SK-N-SH treated with all-trans-retinoic acid at 6 μM for 48 hours (cell line): ENCODE results near the gene STK17B.

Experiments used
- ATAC-seq: fragments of 200-7000 bp; cut with Tn5 transposase; 3 replicates; pipeline ENCODE4 v1.9.1; 2020; ENCODE audit warnings: mild to moderate bottlenecking, moderate library complexity
- ARNTL ChIP-seq: fragments of 450-650 bp; formaldehyde crosslinking; IDR thresholded peaks from 2 replicates; pipeline ENCODE4 v1.5.0; 2020; ENCODE audit warnings: low read depth, mild to moderate bottlenecking, moderate library complexity, borderline replicate concordance
- BACH2 ChIP-seq: fragments of 250-450 bp; sonication (Bioruptor Pico); IDR thresholded peaks from 2 replicates; pipeline ENCODE4 v1.9.0; 2021; ENCODE audit warnings: mild to moderate bottlenecking, borderline replicate concordance
- CREB5 ChIP-seq: fragments of 250-450 bp; sonication (Bioruptor Pico); IDR thresholded peaks from 2 replicates; pipeline ENCODE4 v1.5.1; 2020; ENCODE audit warnings: low read depth, mild to moderate bottlenecking, moderate library complexity
- ESRRG ChIP-seq: fragments of 250-450 bp; sonication (Bioruptor Pico); IDR thresholded peaks from 2 replicates; pipeline ENCODE4 v1.6.1; 2021; ENCODE audit warnings: mild to moderate bottlenecking
- GLIS3 ChIP-seq: fragments of 250-450 bp; sonication (Bioruptor Pico); IDR thresholded peaks from 2 replicates; pipeline ENCODE4 v1.5.0; 2020; ENCODE audit warnings: mild to moderate bottlenecking, moderate library complexity
- ISL1 ChIP-seq: fragments of 250-450 bp; sonication (Bioruptor Pico); IDR thresholded peaks from 2 replicates; pipeline ENCODE4 v2.1.2; 2022; ENCODE audit warnings: mild to moderate bottlenecking, moderate library complexity
- OSR1 ChIP-seq: fragments of 250-450 bp; sonication (Bioruptor Pico); IDR thresholded peaks from 2 replicates; pipeline ENCODE4 v1.8.0; 2022; ENCODE audit warnings: moderate library complexity, mild to moderate bottlenecking, inconsistent platforms
- PATZ1 ChIP-seq: fragments of 250-450 bp; sonication (Bioruptor Pico); IDR thresholded peaks from 2 replicates; pipeline ENCODE4 v1.8.0; 2020; ENCODE audit warnings: mild to moderate bottlenecking, moderate library complexity, borderline replicate concordance
- POU6F1 ChIP-seq: fragments of 250-450 bp; sonication (Bioruptor Pico); IDR thresholded peaks from 2 replicates; pipeline ENCODE4 v1.8.0; 2021; ENCODE audit warnings: low read depth, mild to moderate bottlenecking, moderate library complexity, borderline replicate concordance
- PPARA ChIP-seq: fragments of 250-450 bp; sonication (Bioruptor Pico); IDR thresholded peaks from 2 replicates; pipeline ENCODE4 v1.5.0; 2020; ENCODE audit warnings: mild to moderate bottlenecking, borderline replicate concordance
- RARB ChIP-seq: fragments of 250-450 bp; sonication (Bioruptor Pico); IDR thresholded peaks from 2 replicates; pipeline ENCODE4 v1.8.0; 2021; ENCODE audit warnings: mild to moderate bottlenecking, moderate library complexity
- SNAI2 ChIP-seq: fragments of 250-450 bp; sonication (Bioruptor Pico); IDR thresholded peaks from 2 replicates; pipeline ENCODE4 v1.5.0; 2020; ENCODE audit warnings: mild to moderate bottlenecking, moderate library complexity
- TCF4 ChIP-seq: fragments of 250-450 bp; sonication (Bioruptor Pico); IDR thresholded peaks from 2 replicates; pipeline ENCODE4 v1.8.0; 2021; ENCODE audit warnings: mild to moderate bottlenecking, moderate library complexity, borderline replicate concordance
- TOX ChIP-seq: fragments of 250-450 bp; sonication (Bioruptor Pico); IDR thresholded peaks from 2 replicates; pipeline ENCODE4 v1.8.0; 2021; ENCODE audit warnings: mild to moderate bottlenecking, moderate library complexity, borderline replicate concordance
- ZC3H10 ChIP-seq: fragments of 250-450 bp; sonication (Bioruptor Pico); IDR thresholded peaks from 2 replicates; pipeline ENCODE4 v1.5.1; 2021; ENCODE audit warnings: mild to moderate bottlenecking, moderate library complexity
- ZFP3 ChIP-seq: fragments of 250-450 bp; sonication (Bioruptor Pico); IDR thresholded peaks from 2 replicates; pipeline ENCODE4 v1.5.0; 2020; ENCODE audit warnings: mild to moderate bottlenecking, moderate library complexity
- ZFP30 ChIP-seq: fragments of 450-650 bp; formaldehyde crosslinking; IDR thresholded peaks from 2 replicates; pipeline ENCODE4 v1.5.0; 2022; ENCODE audit warnings: mild to moderate bottlenecking, moderate library complexity
- ZNF565 ChIP-seq: fragments of 450-650 bp; formaldehyde crosslinking; conservative IDR thresholded peaks from 2 replicates; pipeline ENCODE4 v1.5.0; 2020; ENCODE audit warnings: low read depth, mild to moderate bottlenecking, moderate library complexity
- ZNF70 ChIP-seq: fragments of 450-650 bp; formaldehyde crosslinking; IDR thresholded peaks from 2 replicates; pipeline ENCODE4 v1.5.0; 2020; ENCODE audit warnings: mild to moderate bottlenecking, moderate library complexity
- ZNF8 ChIP-seq: fragments of 450-650 bp; formaldehyde crosslinking; IDR thresholded peaks from 2 replicates; pipeline ENCODE4 v1.5.0; 2020; ENCODE audit warnings: mild to moderate bottlenecking, moderate library complexity
- TF ChIP-seq, protein P1 (sequence below): fragments of 250-450 bp; sonication (Bioruptor Pico); IDR thresholded peaks from 2 replicates; pipeline ENCODE4 v1.5.0; 2020; ENCODE audit warnings: mild to moderate bottlenecking, moderate library complexity

Gene STK17B

GRCh38 chr2:196160101-196160500, 11.3 kb downstream of the STK17B start (continued):
- no peak for TF ChIP-seq CREB5 (CRISPR knock-in tag)
- TF ChIP-seq, all 23 proteins: peak for 0

GRCh38 chr2:196159221-196159892, 12.0 kb downstream of the STK17B start:
- TF ChIP-seq ZNF70 (CRISPR knock-in tag): no peak
- TF ChIP-seq ZNF565: no peak
- no peak for TF ChIP-seq PATZ1 (CRISPR knock-in tag)
- TF ChIP-seq ZNF8 (CRISPR knock-in tag): no peak
- no peak for TF ChIP-seq PPARA
- no peak for TF ChIP-seq ZFP3 (CRISPR knock-in tag)
- TF ChIP-seq OSR1 (CRISPR knock-in tag): no peak
- TF ChIP-seq TOX (CRISPR knock-in tag): no peak
- TF ChIP-seq SNAI2 (CRISPR knock-in tag): no peak
- no peak for TF ChIP-seq ARNTL (CRISPR knock-in tag)
- TF ChIP-seq TCF4 (CRISPR knock-in tag): no peak
- no peak for TF ChIP-seq ZFP30
- ATAC-seq: no peak

- TF ChIP-seq ZNF565 (no peak), OSR1 (CRISPR knock-in tag) (no peak), POU6F1 (CRISPR knock-in tag) (no peak), GLIS3 (CRISPR knock-in tag) (no peak), ARNTL (CRISPR knock-in tag) (no peak), ESRRG (no peak), ZC3H10 (CRISPR knock-in tag) (no peak), ZFP3 (CRISPR knock-in tag) (no peak), TCF4 (CRISPR knock-in tag) (no peak), PATZ1 (CRISPR knock-in tag) (no peak), RARB (CRISPR knock-in tag) (no peak), ISL1 (CRISPR knock-in tag) (no peak), SNAI2 (CRISPR knock-in tag) (no peak), BACH2 (CRISPR knock-in tag) (no peak)
- TF ChIP-seq, protein P1, sequence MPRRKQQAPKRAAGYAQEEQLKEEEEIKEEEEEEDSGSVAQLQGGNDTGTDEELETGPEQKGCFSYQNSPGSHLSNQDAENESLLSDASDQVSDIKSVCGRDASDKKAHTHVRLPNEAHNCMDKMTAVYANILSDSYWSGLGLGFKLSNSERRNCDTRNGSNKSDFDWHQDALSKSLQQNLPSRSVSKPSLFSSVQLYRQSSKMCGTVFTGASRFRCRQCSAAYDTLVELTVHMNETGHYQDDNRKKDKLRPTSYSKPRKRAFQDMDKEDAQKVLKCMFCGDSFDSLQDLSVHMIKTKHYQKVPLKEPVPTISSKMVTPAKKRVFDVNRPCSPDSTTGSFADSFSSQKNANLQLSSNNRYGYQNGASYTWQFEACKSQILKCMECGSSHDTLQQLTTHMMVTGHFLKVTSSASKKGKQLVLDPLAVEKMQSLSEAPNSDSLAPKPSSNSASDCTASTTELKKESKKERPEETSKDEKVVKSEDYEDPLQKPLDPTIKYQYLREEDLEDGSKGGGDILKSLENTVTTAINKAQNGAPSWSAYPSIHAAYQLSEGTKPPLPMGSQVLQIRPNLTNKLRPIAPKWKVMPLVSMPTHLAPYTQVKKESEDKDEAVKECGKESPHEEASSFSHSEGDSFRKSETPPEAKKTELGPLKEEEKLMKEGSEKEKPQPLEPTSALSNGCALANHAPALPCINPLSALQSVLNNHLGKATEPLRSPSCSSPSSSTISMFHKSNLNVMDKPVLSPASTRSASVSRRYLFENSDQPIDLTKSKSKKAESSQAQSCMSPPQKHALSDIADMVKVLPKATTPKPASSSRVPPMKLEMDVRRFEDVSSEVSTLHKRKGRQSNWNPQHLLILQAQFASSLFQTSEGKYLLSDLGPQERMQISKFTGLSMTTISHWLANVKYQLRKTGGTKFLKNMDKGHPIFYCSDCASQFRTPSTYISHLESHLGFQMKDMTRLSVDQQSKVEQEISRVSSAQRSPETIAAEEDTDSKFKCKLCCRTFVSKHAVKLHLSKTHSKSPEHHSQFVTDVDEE (CRISPR knock-in tag): no peak
Measured at GRCh38 chr2:196155575-196155974, 15.8 kb downstream of the STK17B start.

More at GRCh38 chr2:196155575-196155974, 15.8 kb downstream of the STK17B start:
- no peak for ATAC-seq
